Limb (tissue), 2 donors: ENCODE data around the gene PDZD4.

Source experiments
- DNase-seq, 2 donors: peaks; one replicate each; pipeline ENCODE4 v3.0.0-alpha.2; 2016; ENCODE audit errors: extremely low spot score in 2 of 2

Gene PDZD4

DNA sequence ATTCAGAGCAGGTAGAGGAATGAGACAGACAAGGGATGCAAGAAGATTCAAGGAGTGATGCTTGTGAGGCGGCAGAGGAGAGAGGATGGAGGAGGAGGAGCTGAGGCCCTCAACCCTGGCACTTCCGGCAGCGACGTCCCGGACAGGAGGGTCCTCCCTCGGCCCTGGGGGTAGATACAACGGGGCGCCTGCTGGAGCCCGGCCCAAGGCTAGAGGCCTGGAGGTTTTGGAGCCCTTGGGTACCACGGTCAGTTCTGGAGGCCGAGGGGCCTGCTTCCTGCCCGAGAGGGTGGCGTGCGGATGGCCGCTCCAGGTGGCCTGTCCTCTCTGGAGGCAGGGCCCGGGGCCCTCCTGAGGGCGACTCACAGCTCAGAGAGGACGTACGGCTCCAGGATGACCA is 22.4 kb downstream of the PDZD4 start:
- DNase-seq = no peak

DNA sequence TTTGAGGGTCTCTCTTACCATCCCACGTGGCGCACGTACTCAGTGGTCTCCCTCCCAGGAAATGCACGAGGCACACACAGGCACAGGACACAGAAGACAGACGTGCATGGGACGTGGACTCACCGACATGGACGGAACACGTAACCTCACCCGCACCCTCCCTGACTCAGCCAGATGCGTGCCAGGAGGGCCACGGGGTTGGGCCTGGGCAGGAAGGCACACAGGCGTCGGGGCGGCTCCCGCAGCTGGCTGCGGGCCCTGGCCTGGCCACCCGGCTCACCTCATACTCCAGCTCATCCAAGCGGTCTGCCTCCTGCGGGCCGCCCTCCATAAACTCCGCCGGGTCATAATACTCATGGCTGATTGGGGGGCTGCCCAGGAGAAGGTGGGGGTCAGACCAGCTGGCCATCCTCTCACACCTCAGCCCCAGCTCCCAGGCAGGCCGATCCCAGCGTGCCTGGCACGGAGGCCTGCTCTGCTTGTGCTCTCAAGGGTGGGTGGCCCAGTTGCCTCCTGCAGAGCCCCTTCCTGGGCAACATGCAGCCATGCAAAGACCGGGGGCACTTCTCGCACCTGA is 23.3 kb downstream of the PDZD4 start:
- DNase-seq = no peak

DNA sequence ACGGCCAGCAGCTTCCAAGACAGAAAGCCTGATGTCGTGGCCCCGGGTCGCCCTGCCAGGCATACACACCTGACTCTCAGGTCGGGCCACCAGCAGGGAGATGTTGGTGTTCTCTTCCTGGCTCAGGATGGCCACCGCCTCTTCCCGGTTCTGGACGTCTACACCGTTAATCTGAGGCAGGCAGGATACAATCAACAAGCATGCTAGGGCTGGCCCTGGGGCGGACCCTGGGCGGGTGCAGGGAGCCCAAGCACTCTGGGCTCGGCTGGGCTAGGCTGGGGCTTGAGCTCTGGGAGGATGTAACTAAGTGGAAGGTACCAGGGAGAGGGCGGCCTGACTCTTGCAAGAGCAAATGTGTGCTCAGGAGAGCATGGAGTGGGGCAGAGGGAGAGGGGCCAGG is 24.9 kb downstream of the PDZD4 start:
- no peak for DNase-seq

DNA sequence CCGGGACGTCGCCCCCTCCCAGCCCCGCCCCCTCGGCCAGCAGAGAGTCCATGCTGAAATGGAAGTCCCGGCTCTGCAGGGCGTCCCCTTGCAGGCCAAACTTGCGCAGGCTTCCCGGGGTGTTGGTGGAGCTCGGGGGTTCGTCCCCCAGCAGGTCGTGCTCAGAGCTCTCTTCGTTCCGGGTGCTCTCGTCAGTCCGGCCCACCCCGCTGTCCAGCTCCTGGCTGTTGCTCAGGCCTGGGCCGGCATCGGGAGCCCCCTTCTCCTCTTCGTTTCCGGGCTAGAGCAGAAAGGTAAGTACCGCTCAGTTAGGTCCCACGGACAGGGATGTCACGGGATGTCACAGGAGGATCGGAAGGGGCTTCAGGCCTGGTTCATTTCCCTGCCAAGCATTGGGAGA is 25.7 kb downstream of the PDZD4 start:
- DNase-seq = no peak

DNA sequence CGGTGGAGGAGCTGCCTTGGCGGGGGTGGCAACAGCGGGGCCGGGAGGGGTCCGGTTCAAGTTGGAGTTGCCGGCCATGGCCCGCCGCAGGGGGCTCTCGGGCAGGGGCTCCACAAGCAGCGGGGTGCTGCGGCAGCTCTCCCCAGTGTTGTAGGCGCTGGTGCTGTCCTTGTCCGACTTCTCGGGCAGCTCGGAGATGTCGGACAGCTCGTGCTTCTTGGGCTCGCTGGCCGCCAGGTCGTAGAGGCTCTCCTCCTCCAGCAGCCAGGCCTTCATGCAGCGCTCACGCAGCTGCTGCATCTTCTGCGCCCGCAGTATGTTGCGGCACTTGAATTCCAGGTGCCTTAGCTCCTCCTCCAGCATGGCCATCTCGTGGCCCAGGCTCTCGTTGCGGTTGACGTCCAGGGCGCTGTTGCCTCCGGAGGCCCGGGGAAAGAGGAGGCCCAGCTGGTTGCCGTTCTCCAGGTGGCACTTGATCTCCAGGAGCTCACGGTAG is 26.2 kb downstream of the PDZD4 start:
- no peak for DNase-seq

DNA sequence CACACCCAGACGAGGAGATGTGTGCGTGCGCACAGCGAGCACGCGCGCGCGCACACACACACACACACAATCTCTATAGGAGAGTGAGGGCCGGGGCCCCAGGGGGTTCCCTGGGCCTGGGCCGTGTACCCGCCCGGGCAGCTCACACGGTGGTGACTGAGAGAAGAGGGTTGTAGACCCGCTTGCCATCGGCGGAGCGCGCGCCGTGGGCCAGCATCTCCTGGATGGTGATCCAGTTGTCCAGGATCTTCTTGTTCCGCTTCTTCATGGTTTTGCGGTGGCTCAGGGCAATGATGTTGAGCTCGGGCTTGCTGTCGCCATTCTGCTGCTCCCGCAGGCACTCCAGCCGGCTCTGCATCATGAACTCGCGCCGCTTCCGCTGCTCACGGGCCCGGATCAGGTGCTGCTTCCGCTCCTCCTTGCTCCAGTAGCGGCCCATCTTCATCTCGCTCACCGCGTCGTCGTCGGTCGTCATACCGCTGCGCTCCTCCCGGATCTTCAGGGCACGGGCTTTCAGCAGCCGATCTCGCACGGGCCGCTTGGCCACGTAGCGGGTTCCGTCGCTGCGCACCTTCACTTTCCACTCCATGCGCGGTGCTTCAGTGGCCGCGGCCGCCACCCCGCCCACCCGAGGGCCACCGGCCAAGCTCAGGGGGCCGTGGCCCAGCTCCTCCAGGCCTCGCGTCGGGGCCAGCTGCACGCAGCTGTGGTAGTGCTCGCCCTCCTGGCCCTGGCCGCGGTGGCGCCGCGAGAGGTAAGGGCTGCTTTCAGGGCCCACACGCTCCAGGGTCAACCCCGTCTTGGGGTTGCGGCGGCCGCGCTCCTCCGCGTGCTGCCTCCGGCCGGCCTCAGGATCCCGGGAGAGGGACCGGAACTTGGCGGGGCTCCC is 26.9 kb downstream of the PDZD4 start:
- no peak for DNase-seq

DNA sequence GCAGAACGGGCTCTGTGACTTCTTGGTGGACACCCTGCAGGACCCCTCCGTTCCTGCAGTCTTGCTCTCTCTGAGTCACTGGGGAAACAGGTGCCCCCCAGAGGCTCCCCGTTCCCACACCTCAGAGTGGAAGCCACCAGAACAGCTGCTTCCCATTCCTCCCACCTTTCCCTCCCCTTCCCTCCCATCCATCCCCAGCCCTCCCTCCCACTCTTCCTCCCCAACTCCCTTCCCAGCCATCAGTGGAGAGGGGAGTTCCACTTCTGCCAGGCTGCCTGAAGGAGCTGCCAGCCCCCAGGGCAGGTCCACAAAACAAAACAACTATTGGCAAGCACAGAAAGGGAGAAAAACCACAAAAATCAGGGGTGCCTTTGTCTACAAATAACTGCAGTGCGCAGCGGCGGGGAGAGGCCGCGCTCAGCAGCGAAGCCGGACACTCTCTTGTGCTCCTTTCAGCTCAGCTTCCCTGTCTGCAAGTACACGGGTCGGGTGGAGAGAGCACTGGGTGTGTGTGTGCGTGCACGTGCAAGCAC is 27.8 kb downstream of the PDZD4 start:
- DNase-seq = no peak

DNA sequence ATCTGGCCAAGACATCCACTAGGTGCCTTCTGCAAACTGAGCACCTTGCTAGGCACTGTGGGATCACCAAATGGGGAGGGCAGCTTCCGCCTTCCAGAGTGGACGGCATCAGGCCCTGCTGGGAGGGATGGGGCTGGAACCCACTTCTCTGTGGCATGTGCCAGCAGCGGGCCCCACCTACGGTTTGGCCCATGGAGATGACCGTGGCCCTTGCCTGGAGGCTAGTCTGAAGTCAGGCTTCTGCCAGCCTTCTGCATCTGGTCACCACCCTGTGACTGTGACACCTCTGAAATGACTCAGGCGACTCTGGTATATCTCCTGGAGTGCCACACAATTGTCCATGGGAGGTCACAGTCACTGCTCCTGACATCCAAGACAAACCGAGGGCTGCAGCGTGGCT is 28.7 kb downstream of the PDZD4 start:
- DNase-seq = no peak

DNA sequence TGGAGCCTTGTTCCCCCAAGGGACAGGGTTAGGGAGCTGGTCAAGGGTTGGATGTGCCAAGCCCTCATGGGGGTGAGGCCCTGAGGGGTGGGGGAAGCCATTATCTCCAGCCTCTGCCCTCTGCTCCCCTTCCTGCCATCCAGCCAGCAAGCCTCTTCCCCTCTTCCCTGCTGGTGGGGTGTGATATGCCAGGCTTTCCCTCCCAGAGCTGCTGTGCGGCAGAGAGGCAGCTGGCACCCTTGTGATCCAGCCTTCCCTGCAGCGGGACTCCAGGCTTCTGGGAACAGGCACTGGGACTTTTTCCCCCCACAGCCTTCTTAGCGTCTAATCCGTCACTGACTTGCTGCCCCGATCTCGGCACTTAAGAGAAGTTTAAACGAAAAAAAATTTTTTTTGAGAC is 29.6 kb downstream of the PDZD4 start:
- no peak for DNase-seq

DNA sequence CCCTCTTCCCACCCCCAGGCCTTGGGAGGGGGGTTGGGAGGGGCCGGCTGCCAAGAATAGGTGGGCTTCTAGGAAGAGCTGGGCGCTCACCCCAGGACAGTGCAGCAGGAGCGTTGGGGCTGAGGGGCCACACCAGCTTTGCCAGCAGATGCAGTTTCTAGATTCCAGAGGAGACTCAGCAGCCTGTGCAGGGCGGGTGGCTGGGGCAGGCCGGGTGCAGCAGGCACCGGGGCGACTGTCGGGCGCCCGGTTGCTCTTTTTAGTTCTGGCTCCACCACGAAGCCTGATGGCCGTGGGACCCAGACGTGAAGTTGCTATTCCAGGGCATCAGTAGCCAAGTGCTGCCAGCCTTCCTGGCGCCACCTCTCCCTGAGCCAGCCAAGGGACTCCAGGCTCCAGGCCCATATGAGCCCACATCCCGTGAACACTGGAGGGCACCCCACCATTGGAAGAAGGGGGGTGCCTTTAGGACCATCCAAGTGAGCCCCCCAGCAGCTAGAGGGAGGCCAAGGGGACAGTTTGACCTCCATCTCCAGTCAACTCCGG is 30.1 kb downstream of the PDZD4 start:
- DNase-seq = no peak

DNA sequence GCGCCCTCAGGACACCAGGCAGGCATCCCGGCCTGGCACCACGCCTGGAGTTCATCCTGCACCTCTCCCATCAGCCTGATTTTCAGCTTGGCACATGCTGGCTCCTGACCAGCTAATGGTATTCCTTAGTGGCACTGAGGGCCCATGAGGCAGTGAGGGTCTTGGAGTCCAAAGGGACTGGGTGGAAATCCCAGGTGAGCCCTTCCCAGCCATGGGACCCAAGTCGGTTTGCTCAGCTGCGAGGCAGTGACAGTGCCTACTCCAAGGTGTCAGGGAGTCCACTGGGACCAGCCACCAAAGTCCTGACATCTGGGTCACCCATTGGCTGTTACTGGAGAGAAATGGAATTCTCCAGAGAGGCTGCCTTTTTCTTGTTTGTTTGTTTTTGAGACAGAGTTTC is 31.0 kb downstream of the PDZD4 start:
- DNase-seq = no peak

DNA sequence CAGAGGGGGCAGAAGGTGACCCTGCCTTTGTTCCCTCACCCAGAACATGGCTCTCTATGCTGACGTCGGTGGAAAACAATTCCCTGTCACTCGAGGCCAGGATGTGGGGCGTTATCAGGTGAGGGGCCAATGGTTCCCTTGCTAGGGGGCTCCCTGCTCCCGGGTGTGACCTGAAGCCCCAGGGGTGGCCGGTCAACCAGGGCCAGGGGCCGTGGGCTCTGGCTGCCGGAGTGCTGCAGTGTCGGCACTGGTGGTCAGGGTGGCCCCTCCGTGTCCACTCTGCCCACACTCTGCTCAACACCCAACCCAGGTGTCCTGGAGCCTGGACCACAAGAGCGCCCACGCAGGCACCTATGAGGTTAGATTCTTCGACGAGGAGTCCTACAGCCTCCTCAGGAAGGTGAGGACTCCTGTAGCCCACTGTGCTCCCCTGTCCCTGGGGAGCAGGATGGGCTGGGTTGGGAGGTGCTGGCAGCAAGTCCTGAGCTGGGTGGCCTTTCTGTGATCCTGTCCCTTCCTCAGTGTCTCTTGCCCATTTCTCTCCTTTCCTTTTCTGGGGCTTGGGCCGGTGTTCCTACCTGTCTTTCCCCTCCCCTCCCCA is 32.8 kb downstream of the PDZD4 start:
- no peak for DNase-seq

DNA sequence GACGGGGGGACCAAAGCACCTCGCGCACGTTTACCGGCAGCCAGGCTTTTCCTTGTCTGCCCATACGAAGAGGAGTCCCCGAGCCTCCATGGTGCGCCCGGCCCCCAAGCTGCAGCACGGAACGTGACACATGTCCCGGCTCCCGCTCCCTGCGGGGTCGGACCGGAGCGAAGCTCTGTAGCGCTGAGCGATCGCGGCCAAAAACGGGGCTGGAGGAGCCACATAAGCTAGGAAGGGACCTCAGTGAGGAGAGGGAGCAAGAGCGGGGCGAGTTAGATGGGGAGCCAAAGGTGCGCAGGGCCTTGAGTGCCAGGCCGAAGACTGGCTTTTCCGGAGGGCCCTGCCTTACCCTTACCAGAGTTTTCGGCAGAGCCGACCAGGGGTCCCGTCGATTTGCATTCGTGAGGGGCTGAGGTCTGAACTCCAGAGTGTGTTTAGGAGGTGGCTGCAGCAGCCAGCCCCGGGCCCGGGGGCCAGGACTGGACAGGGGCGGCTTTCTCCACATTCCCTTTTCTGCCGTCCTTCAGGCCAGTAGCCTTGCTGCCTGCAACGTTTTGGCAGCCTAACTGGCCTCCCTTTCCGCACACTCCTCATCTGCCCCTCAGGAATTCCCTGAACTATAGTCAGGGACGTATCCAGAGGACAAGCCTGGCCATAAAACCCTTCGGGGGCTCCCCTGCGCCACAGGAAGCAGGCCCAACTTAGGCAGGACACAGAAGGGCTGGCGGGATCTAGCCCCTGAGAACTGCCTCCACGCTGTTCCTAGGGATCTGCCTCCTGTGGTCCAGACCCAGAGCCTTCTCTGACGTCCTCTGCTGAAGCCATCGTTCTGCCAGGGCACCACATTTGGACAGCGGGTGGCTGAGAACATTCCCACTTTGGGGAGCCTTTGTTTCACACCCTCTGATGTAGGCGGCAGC is 35.2 kb downstream of the PDZD4 start:
- no peak for DNase-seq

DNA sequence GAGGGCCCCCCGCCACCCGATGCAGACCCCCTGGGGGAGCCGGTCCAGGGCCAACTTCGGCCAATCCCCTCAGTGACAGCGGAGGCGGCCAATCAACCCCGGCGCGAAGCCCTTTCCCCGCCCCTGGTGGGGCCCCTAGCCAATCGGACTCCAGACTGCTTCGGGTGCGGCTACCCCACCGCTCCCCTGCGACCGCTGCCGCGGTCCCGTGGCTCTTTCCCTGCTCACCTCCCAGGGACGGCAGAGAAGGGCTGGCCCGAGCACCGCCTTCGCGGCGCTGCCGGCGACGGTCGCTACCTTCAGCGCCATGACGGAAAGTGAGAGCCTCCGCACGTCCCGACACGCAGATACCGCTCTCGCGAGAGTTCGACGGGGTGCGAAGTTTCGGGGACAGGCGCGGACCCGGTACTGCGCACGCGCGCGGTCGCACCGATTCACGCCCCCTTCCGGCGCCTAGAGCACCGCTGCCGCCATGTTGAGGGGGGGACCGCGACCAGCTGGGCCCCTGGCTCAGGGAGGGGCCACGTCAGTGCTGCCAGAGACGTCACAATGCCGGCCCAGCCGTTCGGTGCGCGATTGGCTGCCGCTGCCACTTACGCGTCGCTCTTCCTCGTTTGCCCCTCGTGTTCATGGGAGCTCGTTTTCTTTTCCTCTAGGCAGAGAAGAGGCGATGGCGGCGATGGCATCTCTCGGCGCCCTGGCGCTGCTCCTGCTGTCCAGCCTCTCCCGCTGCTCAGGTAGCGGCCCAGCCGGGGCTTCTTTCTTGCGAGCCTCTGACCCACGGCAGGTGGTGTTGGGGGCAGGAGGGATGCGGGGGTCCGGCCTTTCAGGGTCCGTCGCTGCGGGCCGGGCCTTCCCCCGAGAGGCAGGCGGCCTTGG is 36.1 kb downstream of the PDZD4 start, which contains the start of the genes IDH3G and SSR4:
IDH3G (minus strand) TSS at position 358 of the 879 bp plus-strand sequence; CDS start at position 309, 49 bp downstream.
SSR4 (plus strand) TSS at position 651 of the 879 bp plus-strand sequence; CDS start at position 671, 20 bp downstream.
- DNase-seq = peak; percentile 94 to 96

DNA sequence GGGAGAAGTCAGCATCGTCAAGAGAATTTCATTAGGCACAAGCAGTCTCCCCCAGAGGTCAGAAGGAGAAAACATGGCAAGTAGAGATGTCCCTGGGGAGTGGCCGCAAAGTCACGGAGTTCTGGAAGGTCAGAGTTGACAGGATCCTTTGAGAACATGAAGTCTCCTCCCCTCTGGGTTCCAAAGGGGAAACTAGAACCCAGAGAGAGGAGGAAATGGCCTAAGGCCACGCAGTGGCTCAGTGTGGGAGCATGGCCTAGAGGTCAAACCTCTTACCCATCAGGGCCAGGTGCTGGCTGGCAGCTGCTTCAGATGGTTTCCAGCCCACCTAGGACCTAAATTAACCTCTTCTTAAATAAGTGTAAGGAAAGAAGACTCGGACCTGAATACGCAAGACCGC is 37.1 kb downstream of the PDZD4 start:
- no peak for DNase-seq

DNA sequence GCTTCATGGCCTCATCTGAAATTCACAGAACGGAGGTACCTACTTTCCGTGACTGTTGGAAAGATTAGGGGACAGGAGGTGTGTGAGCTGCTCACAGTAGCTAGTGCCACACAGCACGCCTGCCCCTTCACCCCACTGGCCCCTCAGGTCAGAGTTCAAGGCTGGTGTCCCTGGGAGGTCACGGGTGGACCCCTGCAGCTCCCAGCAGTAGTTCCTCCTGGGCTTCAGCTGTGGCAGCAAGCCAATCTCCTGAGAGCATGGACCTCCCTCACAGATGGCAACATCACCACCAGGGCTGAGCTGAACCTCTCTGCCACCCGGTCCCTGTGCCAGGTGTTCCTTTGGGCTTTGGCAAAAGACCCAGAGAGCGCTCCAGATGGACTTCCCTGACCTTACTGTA is 38.0 kb downstream of the PDZD4 start:
- no peak for DNase-seq

DNA sequence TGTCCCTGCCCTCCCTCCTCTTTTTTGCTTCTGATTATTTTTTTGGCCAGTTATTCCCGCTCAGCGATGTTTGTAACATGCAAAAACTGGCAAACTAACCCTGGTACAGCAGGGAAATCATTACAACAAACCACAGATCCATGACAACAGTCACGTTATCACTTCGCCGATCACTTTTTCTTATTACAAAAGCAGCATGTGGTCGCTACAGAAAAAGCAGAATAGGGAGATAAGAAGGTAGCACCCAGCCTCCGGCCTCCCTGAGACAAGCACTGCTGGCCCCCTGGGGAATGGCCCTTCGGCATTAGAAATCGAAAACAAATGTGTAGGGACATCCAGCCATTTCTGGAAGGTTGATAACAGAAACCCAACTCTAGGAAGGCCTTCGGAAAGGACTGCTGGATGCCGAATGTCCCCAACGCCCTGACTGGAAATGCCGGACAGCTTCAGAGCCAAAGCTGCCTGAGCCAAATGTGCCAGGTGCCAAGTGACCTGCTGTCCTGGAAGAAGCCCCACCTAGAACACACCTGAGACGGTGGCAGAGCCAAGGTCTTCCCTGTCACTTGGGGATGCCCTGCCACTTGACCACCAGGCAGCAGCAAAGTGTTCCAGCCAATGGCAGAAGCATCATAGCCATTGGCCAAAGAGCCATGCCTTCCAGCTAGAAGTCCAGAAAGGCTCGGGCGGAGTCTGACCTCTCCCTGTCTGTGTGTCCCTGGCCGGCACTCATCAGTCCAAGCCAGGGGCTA is 39.1 kb downstream of the PDZD4 start:
- DNase-seq = no peak

DNA sequence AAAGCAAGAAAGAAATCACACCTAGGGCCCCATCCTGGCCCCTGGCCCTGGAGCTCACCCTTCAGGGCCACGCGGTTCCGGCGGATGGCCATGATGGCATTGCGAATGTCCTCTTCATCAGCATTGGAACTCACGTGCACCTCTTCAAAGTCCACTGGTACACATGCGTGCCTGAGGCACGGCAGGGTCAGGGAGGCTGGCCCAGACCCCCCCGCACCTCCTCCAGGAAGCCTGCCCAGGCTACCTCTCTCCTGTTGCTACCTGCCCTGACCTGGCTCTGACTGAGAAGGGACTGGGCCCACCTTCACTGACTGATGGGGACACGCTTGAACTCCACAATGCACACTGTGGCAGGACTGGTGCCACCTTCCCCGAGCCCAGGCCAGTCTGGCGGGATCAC is 40.7 kb downstream of the PDZD4 start:
- no peak for DNase-seq

DNA sequence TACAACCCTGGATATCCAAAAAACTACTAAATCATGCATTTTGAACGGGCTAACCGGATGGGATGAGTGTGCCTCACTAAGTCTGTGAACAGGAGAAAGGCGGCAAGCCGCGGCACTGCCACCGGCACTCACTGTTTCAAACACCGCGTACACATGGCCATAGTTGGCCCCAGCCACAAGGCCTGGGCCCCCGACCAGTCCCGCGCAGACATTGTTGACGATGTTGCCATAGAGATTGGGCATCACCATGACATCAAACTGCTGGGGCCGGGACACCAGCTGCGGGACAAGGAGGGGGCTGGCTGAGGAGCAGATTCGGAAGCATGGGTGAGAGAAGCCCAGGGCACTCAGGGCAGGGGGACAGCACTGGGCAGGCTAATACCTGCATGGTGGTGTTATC is 43.7 kb downstream of the PDZD4 start:
- DNase-seq = no peak
